ENCODE measurements around the gene ARPC1A. TPM values are rescaled to one million over a fixed set of nuclear protein-coding genes. Genes with fewer than 3 reads are reported as not detected.

Gene ARPC1A
- total and polyA plus RNA-seq, 2 of the 8 experiments (the other 6 are each of a cell fraction or from before 2014, with no cell fraction given) = 123 to 155 TPM

GRCh38 chr7:99289185-99289584, 36.5 kb upstream of the ARPC1A start:
- DNase-seq (ENCODE audit: low read depth in 1 of 2, low spot score in 2 of 2) = no peak
- peaks cover 0 to 4% (median 0%) of the 10 kb centered on the region in 4 experiments; a peak in 1 of 7 replicates for H3K4me1 ChIP-seq (replicated peaks in 1 of 4; ENCODE audit: control insufficient read depth in 3 of 4, insufficient read depth in 4 of 4, low read length in 3 of 4)
- H3K9me3 ChIP-seq (ENCODE audit: insufficient read depth in 2 of 2, low read depth in 1 of 2, low read length in 1 of 2) = no peaks in the 10 kb centered on the region
- no peak overlapping the region; the same call in 1 of the 2 replicates for H4K8ac ChIP-seq (ENCODE audit: extremely low read depth, insufficient read depth, low read length)
- H3K14ac ChIP-seq (ENCODE audit: insufficient read length) = no peak overlapping the region
- CTCF ChIA-PET (ENCODE audit: partially characterized antibody) = interaction anchor here (0.6 to 1.5 kb wide), 5 partner anchors 13 to 253 kb away, joined by 3 to 4 read pairs (median 3); no protein-coding TSS in a partner anchor
- H2BK5ac ChIP-seq (ENCODE audit: low read depth, low read length) = no peak overlapping the region
- no peak for FAIRE-seq
- H4K20me1 ChIP-seq (replicated peaks in 1 of 2; ENCODE audit: control insufficient read depth in 1 of 2, insufficient read depth in 2 of 2, low read length in 2 of 2) = no peaks in the 10 kb centered on the region
- H3K4me2 ChIP-seq (ENCODE audit: insufficient read depth in 1 of 2, low read depth in 2 of 2, low read length in 2 of 2) = no peak overlapping the region
- H2BK20ac ChIP-seq (ENCODE audit: low read length) = no peak overlapping the region
- POLR2A ChIA-PET (ENCODE audit: partially characterized antibody) = no interaction called here
- no peak overlapping the region for H3K18ac ChIP-seq (ENCODE audit: extremely low read depth, low read length)
- H4K91ac ChIP-seq (replicated peaks; ENCODE audit: insufficient read length, low read length) = no peak overlapping the region
- no peak overlapping the region for H3K56ac ChIP-seq (replicated peaks; ENCODE audit: insufficient read length, low read depth, low read length)
- H3K4me3 ChIP-seq (ENCODE audit: extremely low read depth in 1 of 4, insufficient read depth in 2 of 4, low read depth in 3 of 4, low read length in 4 of 4) = no peak overlapping the region
- no peak overlapping the region for H3K9ac ChIP-seq (replicated peaks in 1 of 4; ENCODE audit: extremely low read depth in 1 of 4, low read depth in 3 of 4, low read length in 3 of 4)
- no peak overlapping the region for H2BK120ac ChIP-seq (replicated peaks; ENCODE audit: low read depth, low read length)
- H2AK5ac ChIP-seq (ENCODE audit: low read depth, low read length) = no peak overlapping the region
- no peaks in the 10 kb centered on the region for H3K27me3 ChIP-seq (replicated peaks in 1 of 4; ENCODE audit: control insufficient read depth in 3 of 4, extremely low read depth in 1 of 4, insufficient read depth in 3 of 4, low read length in 3 of 4)
- H3K4ac ChIP-seq (replicated peaks; ENCODE audit: insufficient read length, low read depth, low read length) = no peak overlapping the region
- no peak overlapping the region for H3K27ac ChIP-seq (ENCODE audit: low read depth, low read length)
- WGBS, 2 experiments (ENCODE audit: extremely low coverage in 1 of 2, insufficient coverage in 1 of 2, insufficient read length in 1 of 2, insufficient replicate concordance in 2 of 2, low coverage in 1 of 2, low lambda C conversion rate in 2 of 2, missing lambda C conversion rate in 1 of 2) = 81% methylated on average over 9 of the region's 9 CpGs; no CpG with 5 or more reads in 1 of the 2 experiments
- no peaks in the 10 kb centered on the region for H3K23me2 ChIP-seq (ENCODE audit: low read depth, low read length)
- H2AFZ ChIP-seq (ENCODE audit: low read length) = no peak overlapping the region; the same call in 1 of the 2 replicates
- no peak for TF ChIP-seq ATF3 (IDR thresholded peaks at IDR 0.05; ENCODE audit: insufficient read depth, low read depth, low read length)
- TF ChIP-seq KDM4A (IDR thresholded peaks at IDR 0.05; ENCODE audit: low read depth, low read length, severe bottlenecking) = no peak
- no peak for TF ChIP-seq FOSL1 (IDR thresholded peaks at IDR 0.05; ENCODE audit: insufficient read depth, low read depth, low read length)
- TF ChIP-seq ZNF274 (IDR thresholded peaks at IDR 0.05; ENCODE audit: borderline replicate concordance, extremely low read depth, low read length) = no peak
- no peak for TF ChIP-seq RFX5 (IDR thresholded peaks at IDR 0.05; ENCODE audit: borderline replicate concordance, low read depth, low read length)
- TF ChIP-seq POLR2A (IDR thresholded peaks at IDR 0.05; ENCODE audit: control extremely low read depth in 1 of 2, low read depth in 2 of 2, low read length in 2 of 2) = no peak
- no peak for TF ChIP-seq RBBP5 (IDR thresholded peaks at IDR 0.05; ENCODE audit: borderline replicate concordance, low read depth, low read length)
- TF ChIP-seq TAF1 (IDR thresholded peaks at IDR 0.05; ENCODE audit: low read depth, low read length) = no peak
- no peak for TF ChIP-seq TBP (IDR thresholded peaks at IDR 0.05; ENCODE audit: low read depth, low read length)
- H4K5ac ChIP-seq (ENCODE audit: insufficient read length, low read depth, low read length) = no peak overlapping the region
- H3K79me1 ChIP-seq (ENCODE audit: low read depth, low read length) = no peaks in the 10 kb centered on the region
- H2BK15ac ChIP-seq (ENCODE audit: low read length) = no peak overlapping the region
- H3K36me3 ChIP-seq (ENCODE audit: control insufficient read depth in 2 of 4, insufficient read depth in 4 of 4, low read length in 3 of 4) = no peaks in the 10 kb centered on the region
- no peak overlapping the region for H3K23ac ChIP-seq (ENCODE audit: insufficient read length)
- H2BK12ac ChIP-seq (ENCODE audit: low read depth, low read length) = no peak overlapping the region
- no peaks in the 10 kb centered on the region for H3K79me2 ChIP-seq (ENCODE audit: control insufficient read depth in 1 of 2, insufficient read depth in 2 of 2, low read length in 2 of 2)
